Stomach (tissue), 9 donors: ENCODE results near the gene CIB4. TPM values are rescaled to one million over a fixed set of nuclear protein-coding genes. Genes with fewer than 3 reads are reported as not detected.

ENCODE experiments used
- DNase-seq, 2 donors: peaks; one replicate each; pipeline versions ENCODE4 v3.0.0 to v3.0.0-alpha.2; 2013 to 2019
- H3K27ac ChIP-seq, 5 donors: fragments of 200-600 bp in 4 of 5; sonication (generic) in 4 of 5; one replicate each; pipeline ENCODE4 v1.5.1; 2013 to 2019; ENCODE audit warnings: mild to moderate bottlenecking in 1 of 5, moderate library complexity in 1 of 5
- H3K27me3 ChIP-seq, 3 donors: fragments of 200-600 bp; sonication (generic); one replicate each; pipeline ENCODE4 v1.5.1; 2017 to 2019; ENCODE audit warnings: mixed run types in 1 of 3
- H3K36me3 ChIP-seq, 4 donors: fragments of 200-600 bp; sonication (generic); 1 replicate in 3 of 4; 2 replicates in 1 of 4; pipeline ENCODE4 v1.5.1; 2016 to 2019
- H3K4me1 ChIP-seq, 4 donors: fragments of 200-600 bp; sonication (generic); one replicate each; pipeline ENCODE4 v1.5.1; 2016 to 2019
- H3K4me3 ChIP-seq, 4 donors: fragments of 200-600 bp; sonication (generic) in 3 of 4; one replicate each; pipeline ENCODE4 v1.5.1; 2016 to 2019; ENCODE audit warnings: mild to moderate bottlenecking in 1 of 4
- H3K9me3 ChIP-seq, 4 donors: fragments of 200-600 bp; sonication (generic); one replicate each; pipeline ENCODE4 v1.5.1; 2016 to 2019
- EP300 ChIP-seq: sonication (generic); formaldehyde crosslinking; IDR thresholded peaks from one replicate; pipeline ENCODE4 v1.6.1; 2017; ENCODE audit warnings: antibody characterized with exemption
- POLR2A ChIP-seq, 4 donors: fragments of 450-650 bp; IDR thresholded peaks; one replicate each; pipeline ENCODE4 v1.6.1; 2016; ENCODE audit warnings: antibody characterized with exemption in 4 of 4, control low read depth in 2 of 4, mild to moderate bottlenecking in 1 of 4, moderate library complexity in 1 of 4
- POLR2AphosphoS5 ChIP-seq, 3 donors: sonication (generic); formaldehyde crosslinking; IDR thresholded peaks; one replicate each; pipeline ENCODE4 v1.6.1; 2016; ENCODE audit warnings: antibody characterized with exemption in 3 of 3
- WGBS, 5 donors: extraction: QIAGEN DNeasy Blood & Tissue Kit in 3 of 5; methylation state at CpG; one replicate each; pipeline versions ENCODE4 v1.1.5 to v1.1.7; 2013 to 2018; 5-methylcytosine and 5-hydroxymethylcytosine counted together
- intact Hi-C: fragments of 100-400 bp; cut with DNase I; formaldehyde crosslinking; loops from one replicate; pipeline ENCODE4 v1.15.1; 2023; ENCODE audit warnings: low total_unique reads
- polyA plus RNA-seq, 3 donors: library from polyadenylated mRNA; stranded (reverse); fragments of 200-250 nt; gene quantifications; one replicate each; pipeline ENCODE4 v1.2.3, GENCODE V29; 2013
- total RNA-seq, 5 donors: library from RNA; depleted of rRNA; stranded (reverse); fragments of >200 nt; gene quantifications; one replicate each; pipeline versions ENCODE4 v1.1.0 to v1.2.3, GENCODE V29; 2014 to 2016
- TF ChIP-seq, protein P1 (sequence below), 7 experiments: fragments of 450-650 bp in 4 of 7; fragments of 200-600 bp in 3 of 7; sonication (generic) in 3 of 7; IDR thresholded peaks; one replicate each; pipeline ENCODE4 v1.5.1; 2016 to 2019; ENCODE audit warnings: antibody characterized with exemption in 7 of 7, control low read depth in 2 of 7, mild to moderate bottlenecking in 1 of 7
- donor health status: healthy with polysubstance abuse.
- donor health status: Bipolar disorder and iron deficiency.
- donor health status: healthy.

Gene CIB4
- total and polyA plus RNA-seq, 8 donors: 1.8 TPM; not detected in 6

- Histone ChIP-seq H3K9me3 (no peaks in the 10 kb centered on the region), H3K4me3 (no peak overlapping the region), H3K36me3 (no peaks in the 10 kb centered on the region), H3K4me1 (no peaks in the 10 kb centered on the region), H3K27ac (no peak overlapping the region), H3K27me3 (peaks cover 0 to 38% (median 5%) of the 10 kb centered on the region in 3 donors)
- intact Hi-C loops: no loop called here
- WGBS, 5 donors: 87 to 93% (median 88%) methylated on average over 5 of the region's 5 CpGs
- no peak for TF ChIP-seq EP300
- TF ChIP-seq, protein P1, sequence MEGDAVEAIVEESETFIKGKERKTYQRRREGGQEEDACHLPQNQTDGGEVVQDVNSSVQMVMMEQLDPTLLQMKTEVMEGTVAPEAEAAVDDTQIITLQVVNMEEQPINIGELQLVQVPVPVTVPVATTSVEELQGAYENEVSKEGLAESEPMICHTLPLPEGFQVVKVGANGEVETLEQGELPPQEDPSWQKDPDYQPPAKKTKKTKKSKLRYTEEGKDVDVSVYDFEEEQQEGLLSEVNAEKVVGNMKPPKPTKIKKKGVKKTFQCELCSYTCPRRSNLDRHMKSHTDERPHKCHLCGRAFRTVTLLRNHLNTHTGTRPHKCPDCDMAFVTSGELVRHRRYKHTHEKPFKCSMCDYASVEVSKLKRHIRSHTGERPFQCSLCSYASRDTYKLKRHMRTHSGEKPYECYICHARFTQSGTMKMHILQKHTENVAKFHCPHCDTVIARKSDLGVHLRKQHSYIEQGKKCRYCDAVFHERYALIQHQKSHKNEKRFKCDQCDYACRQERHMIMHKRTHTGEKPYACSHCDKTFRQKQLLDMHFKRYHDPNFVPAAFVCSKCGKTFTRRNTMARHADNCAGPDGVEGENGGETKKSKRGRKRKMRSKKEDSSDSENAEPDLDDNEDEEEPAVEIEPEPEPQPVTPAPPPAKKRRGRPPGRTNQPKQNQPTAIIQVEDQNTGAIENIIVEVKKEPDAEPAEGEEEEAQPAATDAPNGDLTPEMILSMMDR (IDR thresholded peaks at IDR 0.05): no peak
- DNase-seq: no peak
Measured at GRCh38 chr2:26621469-26622199, 19.5 kb downstream of the CIB4 start.

- no peak for DNase-seq
- Histone ChIP-seq H3K27me3 (peaks cover 0 to 53% (median 11%) of the 10 kb centered on the region in 3 donors), H3K36me3 (no peaks in the 10 kb centered on the region), H3K4me1 (peaks cover 0 to 11% (median 7%) of the 10 kb centered on the region in 4 donors), H3K4me3 (no peak overlapping the region), H3K27ac (no peak overlapping the region), H3K9me3 (no peaks in the 10 kb centered on the region)
- intact Hi-C loops: no loop called here
- TF ChIP-seq POLR2AphosphoS5 (IDR thresholded peaks at IDR 0.05) (no peak), POLR2A (IDR thresholded peaks at IDR 0.05) (no peak), EP300 (no peak)
- TF ChIP-seq, protein P1 (IDR thresholded peaks at IDR 0.05): no peak
- 49 to 59% (median 56%) methylated on average over 13 to 14 of the region's 14 CpGs for WGBS, 5 donors
Measured at GRCh38 chr2:26620031-26620605, 21.0 kb downstream of the CIB4 start.

- Histone ChIP-seq H3K36me3 (no peaks in the 10 kb centered on the region), H3K27ac (no peak overlapping the region), H3K4me3 (no peak overlapping the region), H3K9me3 (no peaks in the 10 kb centered on the region), H3K4me1 (peaks cover 4 to 17% (median 11%) of the 10 kb centered on the region in 4 donors), H3K27me3 (peaks cover 0 to 53% (median 11%) of the 10 kb centered on the region in 3 donors)
- DNase-seq: no peak
- TF ChIP-seq, protein P1 (IDR thresholded peaks at IDR 0.05): no peak
- no peak for TF ChIP-seq POLR2A (IDR thresholded peaks at IDR 0.05)
- no peak for TF ChIP-seq POLR2AphosphoS5 (IDR thresholded peaks at IDR 0.05)
- TF ChIP-seq EP300: no peak
- intact Hi-C loops: no loop called here
- 40 to 63% (median 49%) methylated on average over 7 to 8 of the region's 8 CpGs for WGBS, 5 donors
Measured at GRCh38 chr2:26619521-26619951, 21.6 kb downstream of the CIB4 start.

DNA sequence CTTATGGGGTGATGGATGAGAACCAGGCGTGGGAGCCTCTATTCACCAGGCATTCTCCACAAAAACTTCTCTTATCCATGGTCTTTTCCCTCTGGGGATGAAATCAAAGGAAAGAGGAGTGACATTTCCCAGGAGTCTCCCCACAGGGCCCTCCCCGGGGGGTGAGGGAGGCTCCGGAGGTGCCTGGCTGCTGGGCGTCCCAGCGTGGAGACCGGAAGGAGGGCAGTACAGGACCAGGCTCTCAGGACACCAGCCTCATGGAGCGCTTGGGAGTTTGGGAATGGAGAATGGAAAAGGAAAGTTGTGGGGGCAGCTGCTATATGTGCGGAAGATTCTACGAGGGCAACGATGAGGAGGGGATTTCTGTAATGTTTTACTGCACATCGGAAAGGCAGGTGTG, 22.1 kb downstream of the CIB4 start:
- no peaks in the 10 kb centered on the region for H3K36me3 ChIP-seq
- H3K4me3 ChIP-seq: no peak overlapping the region
- peaks cover 0 to 53% (median 11%) of the 10 kb centered on the region in 3 donors for H3K27me3 ChIP-seq
- WGBS, 5 donors: 75 to 82% (median 80%) methylated on average over 11 of the region's 11 CpGs
- H3K4me1 ChIP-seq: peaks cover 7 to 21% (median 15%) of the 10 kb centered on the region in 4 donors
- H3K9me3 ChIP-seq: no peaks in the 10 kb centered on the region
- TF ChIP-seq POLR2A (IDR thresholded peaks at IDR 0.05) (no peak), EP300 (no peak)
- no peak for DNase-seq
- no peak overlapping the region for H3K27ac ChIP-seq
- intact Hi-C loops: no loop called here

- no peak for DNase-seq
- peaks cover 0 to 53% (median 11%) of the 10 kb centered on the region in 3 donors for H3K27me3 ChIP-seq
- H3K4me1 ChIP-seq: peaks cover 12 to 26% (median 20%) of the 10 kb centered on the region in 4 donors
- intact Hi-C loops: no loop called here
- 78 to 95% (median 93%) methylated on average over 7 to 10 of the region's 10 CpGs for WGBS, 5 donors
- TF ChIP-seq, protein P1 (IDR thresholded peaks at IDR 0.05): no peak
- TF ChIP-seq POLR2AphosphoS5 (IDR thresholded peaks at IDR 0.05): no peak
- no peak for TF ChIP-seq EP300
- TF ChIP-seq POLR2A (IDR thresholded peaks at IDR 0.05): no peak
- no peaks in the 10 kb centered on the region for H3K36me3 ChIP-seq
- H3K27ac ChIP-seq: no peak overlapping the region
- H3K9me3 ChIP-seq: no peaks in the 10 kb centered on the region
- no peak overlapping the region for H3K4me3 ChIP-seq
Measured at GRCh38 chr2:26618611-26619010, 22.6 kb downstream of the CIB4 start.
